T-helper 17 cell (primary cell): ENCODE results near the gene ST8SIA6. TPM values are rescaled to one million over a fixed set of nuclear protein-coding genes. Genes with fewer than 3 reads are reported as not detected.
"Not testable (repeated sequence)": the region's sequence is repeated elsewhere in the genome, so short reads cannot be mapped to it uniquely, and the experiment has no call there.

ENCODE experiments used
- ATAC-seq: fragments of 150-1000 bp; cut with Tn5 transposase; 2 replicates; pipeline ENCODE4 v1.10.0; 2021; ENCODE audit warnings: mild to moderate bottlenecking, moderate library complexity
- DNase-seq, 3 donors: peaks; one replicate each; pipeline versions ENCODE4 v3.0.0 to v3.0.0-alpha.2; 2020 to 2021
- H3K9me3 ChIP-seq: one replicate; pipeline ENCODE4 v1.7.0; 2013; ENCODE audit warnings: low read length, mild to moderate bottlenecking; ENCODE audit not compliant: control insufficient read depth, poor library complexity, severe bottlenecking
- H3K27ac Mint-ChIP-seq: one replicate; pipeline ENCODE4 v1.8.0; 2022; ENCODE audit warnings: mild to moderate bottlenecking, moderate library complexity, mixed read lengths
- H3K27me3 Mint-ChIP-seq: one replicate; pipeline ENCODE4 v1.8.0; 2022; ENCODE audit warnings: mixed read lengths
- H3K36me3 Mint-ChIP-seq: one replicate; pipeline ENCODE4 v1.8.0; 2022; ENCODE audit warnings: low read depth, mixed read lengths
- H3K4me1 Mint-ChIP-seq: one replicate; pipeline ENCODE4 v1.8.0; 2022; ENCODE audit warnings: mild to moderate bottlenecking, mixed read lengths
- H3K4me3 Mint-ChIP-seq: one replicate; pipeline ENCODE4 v1.8.0; 2022; ENCODE audit warnings: mild to moderate bottlenecking, moderate library complexity, mixed read lengths
- total RNA-seq, 4 donors: library from RNA in 2 of 4; stranded (reverse) in 2 of 4; gene quantifications; one replicate each; pipeline ENCODE4 v1.2.3 and lab custom pipeline; 2022 to 2026

Gene ST8SIA6
- total RNA-seq, 2 donors from 2014 or later = 0.72 to 4.1 TPM

DNA sequence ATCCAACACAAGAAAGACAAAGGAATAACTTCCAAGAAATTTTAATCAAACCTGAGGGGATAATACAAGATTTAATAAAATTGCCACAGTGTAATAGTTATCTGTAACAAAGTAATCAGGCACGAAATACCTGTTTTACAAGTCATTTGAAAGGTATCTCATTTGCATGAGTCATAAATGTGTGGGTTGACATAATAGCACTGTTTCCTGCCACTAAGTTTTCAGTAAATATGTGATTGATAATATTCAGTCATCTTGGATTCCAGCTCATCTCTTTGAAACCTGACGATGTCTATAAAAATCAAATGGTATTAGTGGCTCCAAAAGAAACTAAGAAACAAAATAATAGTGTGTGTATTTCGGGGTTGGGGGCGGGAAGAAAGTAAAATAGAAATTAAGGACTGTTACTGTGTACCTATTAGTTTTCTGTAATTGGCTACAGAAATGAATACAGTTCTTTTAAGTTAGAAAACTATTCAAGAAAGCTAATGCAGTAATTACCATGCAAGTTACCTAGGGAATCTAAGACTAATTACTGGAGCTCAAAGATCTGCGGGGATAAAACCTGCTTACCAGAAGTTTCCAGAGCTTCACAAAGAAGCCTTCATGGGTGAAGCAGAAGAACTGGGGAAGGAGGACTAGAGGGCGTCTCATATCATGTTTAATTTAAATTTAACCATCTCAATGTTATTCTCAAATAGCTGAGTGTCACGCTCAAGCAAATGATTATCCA, 100.7 kb downstream of the ST8SIA6 start:
- no peak for ATAC-seq
- Mint-ChIP-seq H3K36me3 (peaks cover 5% of the 10 kb centered on the region), H3K4me3 (no peak overlapping the region), H3K4me1 (no peaks in the 10 kb centered on the region), H3K27ac (no peak overlapping the region), H3K27me3 (peaks cover 63% of the 10 kb centered on the region)
- no peak for DNase-seq
- H3K9me3 ChIP-seq = no peaks in the 10 kb centered on the region

DNA sequence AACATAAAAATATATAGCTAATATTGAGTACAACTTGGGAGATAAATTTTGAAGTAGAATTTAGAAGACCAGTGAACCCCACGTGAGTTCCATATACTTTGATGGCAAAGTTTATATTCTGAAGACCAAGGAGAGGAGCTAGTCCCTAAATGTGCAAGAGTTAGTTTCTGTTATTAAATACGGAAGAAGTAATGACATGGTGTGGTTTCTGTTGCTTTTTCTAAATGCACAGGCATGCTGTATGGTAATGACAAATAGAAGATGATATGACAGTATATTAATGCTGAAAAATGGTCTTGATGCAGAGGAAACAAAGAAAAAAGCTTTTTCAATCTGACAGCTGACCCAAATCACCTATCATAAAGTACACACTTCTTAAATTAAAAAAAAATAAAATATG, 101.8 kb downstream of the ST8SIA6 start:
- H3K27ac Mint-ChIP-seq = no peak overlapping the region
- DNase-seq = no peak
- peaks cover 2% of the 10 kb centered on the region for H3K36me3 Mint-ChIP-seq
- H3K27me3 Mint-ChIP-seq = peaks cover 52% of the 10 kb centered on the region
- no peak for ATAC-seq
- no peaks in the 10 kb centered on the region for H3K4me1 Mint-ChIP-seq
- no peak overlapping the region for H3K4me3 Mint-ChIP-seq
- H3K9me3 ChIP-seq = no peaks in the 10 kb centered on the region

DNA sequence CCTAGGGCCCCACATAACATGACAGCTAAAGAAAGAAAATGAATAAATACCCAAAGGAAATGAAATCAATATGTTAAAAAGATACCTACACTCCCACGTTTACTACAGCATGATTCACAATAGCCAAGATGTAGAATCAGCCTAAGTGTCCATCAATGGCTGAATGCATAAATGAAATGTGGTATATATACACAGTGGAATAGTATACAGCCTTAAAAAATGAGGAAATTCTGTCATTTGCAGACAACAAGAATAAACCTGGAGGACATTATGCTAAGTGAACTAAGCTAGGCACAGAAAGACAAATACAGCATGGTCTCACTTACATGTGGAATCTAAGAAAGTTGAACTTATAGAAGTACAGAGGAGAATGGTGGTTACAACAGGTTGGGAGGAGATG, 102.9 kb downstream of the ST8SIA6 start:
- ATAC-seq = no peak
- Mint-ChIP-seq H3K27ac (no peak overlapping the region), H3K27me3 (peaks cover 51% of the 10 kb centered on the region), H3K4me1 (no peaks in the 10 kb centered on the region), H3K36me3 (peaks cover 5% of the 10 kb centered on the region), H3K4me3 (no peak overlapping the region)
- no peak for DNase-seq
- no peaks in the 10 kb centered on the region for H3K9me3 ChIP-seq

DNA sequence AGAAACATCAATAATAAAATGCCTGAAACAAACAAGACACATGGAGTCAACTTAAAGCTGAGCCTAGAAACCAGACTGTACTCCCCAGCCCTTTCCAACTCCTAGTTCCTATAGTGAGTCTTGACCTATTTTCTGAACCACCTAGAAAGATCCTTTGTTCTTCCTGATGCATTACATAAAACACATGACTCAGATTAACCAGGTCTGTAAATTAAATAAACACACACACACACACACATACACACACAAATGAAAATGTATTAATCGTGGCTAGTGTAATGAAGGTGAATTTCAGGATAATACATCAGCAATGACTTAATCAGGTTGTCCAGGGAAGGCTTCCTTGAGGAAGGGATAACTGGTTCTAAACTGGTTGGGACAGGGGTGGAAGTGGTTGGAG, 104.7 kb downstream of the ST8SIA6 start:
- Mint-ChIP-seq H3K27ac (no peak overlapping the region), H3K27me3 (peaks cover 49% of the 10 kb centered on the region), H3K4me3 (no peak overlapping the region), H3K4me1 (no peaks in the 10 kb centered on the region), H3K36me3 (peaks cover 5% of the 10 kb centered on the region)
- H3K9me3 ChIP-seq = no peaks in the 10 kb centered on the region
- no peak for DNase-seq
- ATAC-seq = no peak

DNA sequence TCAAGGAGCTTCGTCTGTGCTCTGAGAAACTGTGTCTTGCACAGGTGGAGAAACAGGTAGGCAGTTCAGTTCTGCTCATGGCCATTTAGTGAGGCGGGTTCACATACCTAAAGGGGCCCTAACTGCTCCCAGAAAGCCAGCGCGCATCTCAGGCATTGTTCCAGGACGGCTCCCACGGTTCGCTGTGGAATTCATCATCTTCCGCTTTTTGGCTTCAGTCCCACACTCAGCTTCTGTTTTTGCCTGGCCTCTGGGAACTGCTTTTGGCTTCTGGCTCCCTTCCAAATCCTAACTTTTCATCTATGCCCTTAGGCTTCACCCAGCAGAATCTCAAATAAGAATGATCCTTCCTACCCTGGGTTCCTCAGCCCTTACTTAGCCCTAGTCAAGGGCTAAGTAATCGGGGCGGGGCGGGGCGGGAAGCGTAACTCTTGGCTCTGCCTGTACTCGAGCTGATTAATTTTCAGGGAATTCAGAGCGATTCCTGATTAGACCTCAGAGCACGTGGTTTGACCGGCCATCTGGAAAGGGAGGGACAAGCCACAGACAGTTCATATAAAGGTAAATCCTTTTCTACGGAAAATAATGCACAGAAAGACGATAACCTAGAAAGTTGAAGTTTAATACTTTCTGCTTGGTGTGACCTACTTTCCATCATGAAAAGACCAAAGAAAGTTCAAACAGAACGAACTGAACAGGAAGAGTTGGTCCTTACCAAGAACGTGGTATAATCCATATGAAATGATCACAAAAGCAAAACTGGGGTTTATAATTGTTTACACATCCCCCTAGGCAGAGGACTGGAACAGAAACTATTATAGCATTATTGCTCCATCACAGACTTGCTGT, 105.7 kb downstream of the ST8SIA6 start:
- Mint-ChIP-seq H3K4me1 (no peaks in the 10 kb centered on the region), H3K27me3 (peaks cover 39% of the 10 kb centered on the region), H3K4me3 (no peak overlapping the region), H3K27ac (no peak overlapping the region), H3K36me3 (peaks cover 5% of the 10 kb centered on the region)
- ATAC-seq = no peak
- H3K9me3 ChIP-seq = no peaks in the 10 kb centered on the region
- DNase-seq = no peak

DNA sequence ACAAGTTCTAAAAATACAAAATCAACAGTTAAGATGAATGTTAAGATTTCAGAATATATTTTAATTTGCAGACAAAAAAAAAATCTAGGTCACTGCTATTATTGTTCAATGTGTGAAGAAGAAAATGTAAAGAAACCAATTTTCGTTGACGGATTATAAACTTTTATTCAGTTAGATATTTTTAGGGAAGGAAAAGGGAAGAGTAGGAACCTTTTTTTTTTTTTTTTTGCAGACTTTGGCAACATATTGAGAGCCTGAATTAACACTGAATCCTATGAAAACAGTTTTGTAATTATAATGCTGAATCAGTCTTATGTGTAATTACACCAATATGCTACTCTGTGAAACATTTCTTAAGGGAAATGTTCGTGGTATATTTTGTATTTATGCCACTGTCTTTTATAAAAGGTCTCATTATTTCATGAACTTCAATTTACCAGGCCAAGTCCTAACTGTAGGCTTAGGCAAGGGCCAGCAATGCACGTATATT, 106.3 kb downstream of the ST8SIA6 start:
- no peak for ATAC-seq
- no peaks in the 10 kb centered on the region for H3K9me3 ChIP-seq
- H3K27me3 Mint-ChIP-seq = peaks cover 33% of the 10 kb centered on the region
- H3K27ac Mint-ChIP-seq = no peak overlapping the region
- H3K36me3 Mint-ChIP-seq = peaks cover 8% of the 10 kb centered on the region
- no peak overlapping the region for H3K4me3 Mint-ChIP-seq
- no peaks in the 10 kb centered on the region for H3K4me1 Mint-ChIP-seq
- no peak for DNase-seq

DNA sequence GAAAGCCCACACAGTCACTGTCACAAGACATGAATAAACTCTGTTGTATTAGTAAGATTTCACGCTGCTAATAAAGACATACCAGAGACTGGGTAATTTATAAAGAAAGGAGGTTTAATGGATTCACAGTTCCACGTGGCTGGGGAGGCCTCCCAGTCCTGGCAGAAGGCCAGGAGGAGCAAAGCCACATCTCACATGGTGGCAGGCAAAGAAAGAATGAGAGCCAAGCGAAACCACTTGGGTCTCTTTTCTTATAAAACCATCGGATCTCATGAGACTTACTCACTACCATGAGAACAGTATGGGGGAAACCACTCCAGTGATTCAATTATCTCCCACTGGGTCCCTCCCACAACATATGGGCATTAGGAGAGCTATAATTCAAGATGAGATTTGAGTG, 110.2 kb downstream of the ST8SIA6 start:
- ATAC-seq = no peak
- peaks cover 5% of the 10 kb centered on the region for H3K9me3 ChIP-seq
- Mint-ChIP-seq H3K27me3 (peaks cover 8% of the 10 kb centered on the region), H3K27ac (no peak overlapping the region), H3K4me3 (no peak overlapping the region), H3K4me1 (no peaks in the 10 kb centered on the region), H3K36me3 (peaks cover 6% of the 10 kb centered on the region)
- DNase-seq = no peak

DNA sequence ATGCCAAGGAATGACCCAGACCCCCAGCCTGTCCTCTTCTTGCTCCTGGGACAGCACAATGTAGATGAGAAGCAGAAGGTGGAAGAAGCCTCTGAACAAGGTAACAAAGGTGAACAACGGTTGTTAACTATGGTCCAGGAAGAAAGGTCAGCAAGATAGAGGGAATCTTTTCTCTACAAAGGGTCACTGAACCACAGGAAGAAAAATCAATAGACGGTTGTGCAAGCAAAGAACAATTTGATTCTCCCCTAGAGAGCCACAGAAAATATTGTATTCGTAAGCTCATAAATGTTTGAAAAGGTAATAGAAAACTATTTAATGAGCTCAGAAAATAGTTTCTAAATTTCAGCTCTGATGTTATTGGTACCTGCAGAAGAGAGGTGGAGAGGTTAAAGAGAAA, 111.3 kb downstream of the ST8SIA6 start:
- DNase-seq (no peak), ATAC-seq (no peak)
- peaks cover 5% of the 10 kb centered on the region for H3K9me3 ChIP-seq
- no peak overlapping the region for H3K4me3 Mint-ChIP-seq
- no peaks in the 10 kb centered on the region for H3K4me1 Mint-ChIP-seq
- no peak overlapping the region for H3K27ac Mint-ChIP-seq
- peaks cover 7% of the 10 kb centered on the region for H3K27me3 Mint-ChIP-seq
- peaks cover 6% of the 10 kb centered on the region for H3K36me3 Mint-ChIP-seq

DNA sequence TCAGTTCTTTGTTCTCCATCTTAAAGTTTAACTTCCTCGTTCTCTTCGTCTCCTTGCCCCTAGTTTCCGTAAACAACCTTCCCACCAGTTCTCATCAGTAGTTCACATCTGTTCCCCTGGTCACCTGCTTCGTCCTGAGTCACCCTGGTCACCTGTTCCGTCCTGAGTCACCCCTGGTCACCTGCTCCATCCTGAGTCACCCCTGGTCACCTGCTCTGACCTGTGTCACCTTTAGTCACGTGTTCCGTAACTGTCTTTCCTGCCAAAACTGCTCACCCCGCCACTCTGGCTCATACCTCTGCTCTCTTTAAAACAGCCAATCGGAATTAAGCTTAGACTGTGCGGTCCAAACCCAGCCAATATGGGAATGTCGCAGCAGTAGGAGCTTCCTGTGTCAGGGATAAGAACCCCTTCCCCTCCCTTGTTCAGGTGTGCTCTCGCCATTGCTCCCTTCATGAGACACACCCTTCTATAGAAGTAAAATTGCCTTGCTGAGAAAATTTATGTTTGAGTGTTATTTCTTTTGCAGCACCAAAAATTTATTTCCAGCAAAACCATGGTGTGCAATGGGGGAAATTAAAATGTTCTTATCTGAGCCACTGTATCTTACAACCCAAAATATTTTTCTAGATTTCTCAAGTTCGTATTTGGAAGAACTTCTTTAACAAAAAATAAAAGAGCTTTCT, 114.1 kb downstream of the ST8SIA6 start:
- H3K36me3 Mint-ChIP-seq = peaks cover 3% of the 10 kb centered on the region
- no peaks in the 10 kb centered on the region for H3K4me1 Mint-ChIP-seq
- peaks cover 12% of the 10 kb centered on the region for H3K27me3 Mint-ChIP-seq
- no peak overlapping the region for H3K4me3 Mint-ChIP-seq
- no peak overlapping the region for H3K27ac Mint-ChIP-seq
- ATAC-seq = no peak
- H3K9me3 ChIP-seq = peaks cover 5% of the 10 kb centered on the region
- DNase-seq = no peak

DNA sequence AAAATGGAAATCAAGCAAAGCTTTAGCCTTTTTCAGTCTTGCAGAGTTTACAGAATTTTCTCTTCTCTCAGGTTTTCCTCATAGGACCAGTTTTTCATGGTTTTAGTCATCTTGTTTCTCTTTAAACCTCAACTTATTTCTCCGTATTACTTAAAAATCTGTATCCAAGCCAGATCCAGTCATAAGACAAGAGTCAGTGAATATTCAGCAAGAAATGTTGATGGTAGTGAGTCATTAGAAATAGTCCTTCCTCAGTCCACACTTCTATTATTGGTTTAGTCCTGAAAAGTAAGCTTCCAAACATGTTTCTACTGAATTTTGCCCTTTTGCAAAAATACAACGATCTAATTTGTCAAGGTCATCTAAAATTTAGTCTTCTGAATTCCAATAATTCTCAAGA, 119.3 kb downstream of the ST8SIA6 start:
- no peaks in the 10 kb centered on the region for H3K9me3 ChIP-seq
- Mint-ChIP-seq H3K27ac (no peak overlapping the region), H3K36me3 (no peaks in the 10 kb centered on the region), H3K4me1 (no peaks in the 10 kb centered on the region), H3K4me3 (no peak overlapping the region), H3K27me3 (peaks cover 32% of the 10 kb centered on the region)
- ATAC-seq = no peak
- no peak for DNase-seq

DNA sequence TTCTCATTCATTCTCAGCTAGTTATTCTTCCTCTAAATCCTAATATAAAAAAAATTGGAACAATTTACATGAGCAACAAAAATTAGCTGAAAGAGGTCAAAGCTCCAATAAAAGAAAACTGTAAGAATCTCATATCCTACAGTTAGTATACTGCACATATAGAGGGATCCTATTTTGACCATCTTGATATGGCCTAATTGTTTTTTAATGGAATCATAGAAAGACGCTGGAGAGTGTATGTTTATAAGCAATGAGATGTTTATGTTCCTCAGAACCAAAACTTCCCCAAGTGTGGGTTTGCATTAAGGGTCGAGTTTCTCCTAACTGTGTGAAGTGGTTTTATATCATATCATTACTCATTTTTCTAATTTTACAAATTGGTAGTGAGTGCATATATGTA, 123.9 kb downstream of the ST8SIA6 start:
- ATAC-seq (no peak), DNase-seq (no peak)
- Mint-ChIP-seq H3K27ac (no peak overlapping the region), H3K36me3 (no peaks in the 10 kb centered on the region), H3K4me3 (no peak overlapping the region), H3K4me1 (no peaks in the 10 kb centered on the region), H3K27me3 (peaks cover 26% of the 10 kb centered on the region)
- no peaks in the 10 kb centered on the region for H3K9me3 ChIP-seq

DNA sequence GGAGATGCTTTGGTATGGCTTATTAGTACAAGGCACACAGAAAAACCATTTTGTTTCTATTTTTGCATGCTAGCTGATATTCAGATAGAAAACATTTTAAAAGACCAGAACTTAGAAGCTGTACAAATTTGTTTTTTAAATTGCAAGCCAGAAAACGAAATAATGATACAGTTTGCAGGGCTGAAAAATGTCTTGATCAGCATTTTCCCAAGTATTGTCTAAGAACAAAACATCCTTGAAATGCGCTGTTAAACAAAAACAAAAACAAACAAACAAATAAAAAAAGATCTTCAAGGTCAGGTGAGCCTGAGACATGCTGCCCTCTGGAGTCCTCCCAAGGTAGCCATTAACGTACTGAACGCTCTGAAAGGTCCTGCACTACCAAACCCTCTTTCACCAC, 128.0 kb downstream of the ST8SIA6 start:
- peaks cover 2% of the 10 kb centered on the region for H3K4me1 Mint-ChIP-seq
- no peaks in the 10 kb centered on the region for H3K36me3 Mint-ChIP-seq
- DNase-seq = no peak
- peaks cover 16% of the 10 kb centered on the region for H3K27me3 Mint-ChIP-seq
- no peak for ATAC-seq
- H3K9me3 ChIP-seq = no peaks in the 10 kb centered on the region
- H3K4me3 Mint-ChIP-seq = no peak overlapping the region
- H3K27ac Mint-ChIP-seq = no peak overlapping the region

DNA sequence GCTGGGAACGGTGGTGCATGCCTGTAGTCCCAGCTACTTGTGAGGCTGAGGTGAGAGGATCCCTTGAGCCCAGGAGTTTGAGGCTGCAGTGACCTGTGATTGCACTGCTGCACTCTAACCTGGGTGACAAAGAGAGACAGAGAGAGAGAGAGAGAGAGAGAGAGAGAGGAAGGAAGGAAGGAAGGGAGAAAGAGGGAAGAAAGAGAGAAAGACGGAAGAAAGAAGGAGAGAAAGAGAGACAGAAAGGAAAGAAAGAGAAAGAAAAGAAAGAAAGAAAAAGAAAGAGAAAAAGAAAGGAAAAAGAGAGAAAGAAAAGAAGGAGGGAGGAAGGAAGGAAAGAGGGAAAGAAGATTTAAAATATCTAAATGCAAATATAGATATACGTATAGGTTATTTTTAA, 132.4 kb downstream of the ST8SIA6 start:
- not testable (repeated sequence) for ATAC-seq, H3K4me3 Mint-ChIP-seq, H3K27ac Mint-ChIP-seq, H3K36me3 Mint-ChIP-seq, DNase-seq, H3K9me3 ChIP-seq, H3K4me1 Mint-ChIP-seq
- H3K27me3 Mint-ChIP-seq = peaks cover 10% of the 10 kb centered on the region
